ENCODE results near the gene MAGOHB. TPM values are rescaled to one million over a fixed set of nuclear protein-coding genes. Genes with fewer than 3 reads are reported as not detected.

Gene MAGOHB
- total RNA-seq, 1 donor from 2014 or later, result 38.7 TPM

DNA sequence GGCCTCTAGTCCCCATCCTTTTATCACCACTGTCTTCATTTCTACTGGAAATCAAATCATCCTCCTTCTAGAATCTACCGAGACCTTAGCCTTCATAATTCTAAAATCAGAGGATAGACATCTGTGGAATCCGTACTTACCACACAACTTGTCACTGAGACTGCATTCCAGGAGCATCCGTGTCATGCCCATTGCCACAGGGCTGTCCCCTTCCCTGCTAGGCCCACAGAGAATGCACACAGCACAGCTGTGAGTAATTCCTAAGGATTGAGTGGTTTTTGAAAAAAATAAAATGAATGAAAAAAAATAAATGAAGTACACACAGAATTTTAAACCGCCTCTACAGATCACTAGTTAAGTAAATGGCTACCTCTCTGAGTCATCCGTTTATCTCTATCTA lies 21.0 kb upstream of the MAGOHB start:
- no peaks in the 10 kb centered on the region for H3K27me3 Mint-ChIP-seq (ENCODE audit: low read depth)
- no peak overlapping the region for H3K27ac Mint-ChIP-seq
- H3K36me3 Mint-ChIP-seq, result no peaks in the 10 kb centered on the region
- DNase-seq (ENCODE audit: low spot score in 2 of 2, unreplicated experiment in 2 of 2), result no peak
- H3K4me1 Mint-ChIP-seq, result peaks cover 10% of the 10 kb centered on the region
- no peaks in the 10 kb centered on the region for H3K9me3 Mint-ChIP-seq
- TF ChIP-seq, protein P1, sequence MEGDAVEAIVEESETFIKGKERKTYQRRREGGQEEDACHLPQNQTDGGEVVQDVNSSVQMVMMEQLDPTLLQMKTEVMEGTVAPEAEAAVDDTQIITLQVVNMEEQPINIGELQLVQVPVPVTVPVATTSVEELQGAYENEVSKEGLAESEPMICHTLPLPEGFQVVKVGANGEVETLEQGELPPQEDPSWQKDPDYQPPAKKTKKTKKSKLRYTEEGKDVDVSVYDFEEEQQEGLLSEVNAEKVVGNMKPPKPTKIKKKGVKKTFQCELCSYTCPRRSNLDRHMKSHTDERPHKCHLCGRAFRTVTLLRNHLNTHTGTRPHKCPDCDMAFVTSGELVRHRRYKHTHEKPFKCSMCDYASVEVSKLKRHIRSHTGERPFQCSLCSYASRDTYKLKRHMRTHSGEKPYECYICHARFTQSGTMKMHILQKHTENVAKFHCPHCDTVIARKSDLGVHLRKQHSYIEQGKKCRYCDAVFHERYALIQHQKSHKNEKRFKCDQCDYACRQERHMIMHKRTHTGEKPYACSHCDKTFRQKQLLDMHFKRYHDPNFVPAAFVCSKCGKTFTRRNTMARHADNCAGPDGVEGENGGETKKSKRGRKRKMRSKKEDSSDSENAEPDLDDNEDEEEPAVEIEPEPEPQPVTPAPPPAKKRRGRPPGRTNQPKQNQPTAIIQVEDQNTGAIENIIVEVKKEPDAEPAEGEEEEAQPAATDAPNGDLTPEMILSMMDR (IDR thresholded peaks at IDR 0.05; ENCODE audit: unreplicated experiment), result no peak
- no peak overlapping the region for H3K4me3 Mint-ChIP-seq

DNA sequence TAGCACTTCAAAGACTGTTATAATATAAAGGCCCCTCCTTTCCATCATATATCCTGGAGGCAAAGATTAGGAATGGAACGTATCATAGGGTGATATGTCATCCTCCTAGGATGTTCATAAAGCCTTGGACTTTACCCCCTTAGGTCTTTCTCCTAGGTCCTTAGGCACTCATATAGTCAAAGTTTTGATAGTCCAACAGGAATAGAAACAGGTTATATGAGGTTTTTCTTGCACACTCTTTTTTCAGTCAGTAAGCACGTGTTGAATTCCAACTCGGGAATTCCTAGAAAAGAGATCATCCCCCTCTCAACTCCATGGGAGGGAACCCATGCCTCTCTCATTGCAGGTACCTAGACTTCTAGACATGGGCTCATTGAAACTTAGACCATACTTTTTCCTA lies 20.1 kb upstream of the MAGOHB start:
- DNase-seq (ENCODE audit: low spot score in 2 of 2, unreplicated experiment in 2 of 2), result no peak
- Mint-ChIP-seq H3K4me3 (no peak overlapping the region), H3K36me3 (no peaks in the 10 kb centered on the region), H3K27ac (no peak overlapping the region), H3K9me3 (no peaks in the 10 kb centered on the region), H3K4me1 (peaks cover 10% of the 10 kb centered on the region), H3K27me3 (ENCODE audit: low read depth) (no peaks in the 10 kb centered on the region)
- TF ChIP-seq, protein P1 (IDR thresholded peaks at IDR 0.05; ENCODE audit: unreplicated experiment), result no peak

DNA sequence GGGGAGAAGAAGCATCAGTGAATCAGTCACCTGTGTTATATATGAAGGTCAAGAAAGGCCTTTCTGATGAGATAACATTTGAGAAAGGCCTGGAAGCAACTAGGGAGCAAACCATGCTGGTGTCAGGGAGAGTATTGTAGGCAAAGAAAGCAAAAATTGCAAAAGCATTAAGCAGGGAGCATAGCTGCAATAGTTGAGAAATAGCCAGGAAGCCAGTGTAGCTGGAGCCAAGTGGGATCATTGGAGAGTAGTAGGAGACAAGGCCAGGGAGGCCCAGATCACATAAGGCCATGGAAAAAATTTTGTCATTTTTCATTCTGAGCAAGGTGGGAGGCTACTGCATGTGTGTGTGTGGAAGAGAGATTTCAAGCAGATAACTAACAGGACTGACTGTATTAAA lies 18.8 kb upstream of the MAGOHB start:
- Mint-ChIP-seq H3K27ac (no peak overlapping the region), H3K4me1 (peaks cover 10% of the 10 kb centered on the region), H3K27me3 (ENCODE audit: low read depth) (no peaks in the 10 kb centered on the region), H3K9me3 (no peaks in the 10 kb centered on the region), H3K4me3 (no peak overlapping the region), H3K36me3 (no peaks in the 10 kb centered on the region)
- DNase-seq (ENCODE audit: low spot score in 2 of 2, unreplicated experiment in 2 of 2), result no peak
- TF ChIP-seq, protein P1 (IDR thresholded peaks at IDR 0.05; ENCODE audit: unreplicated experiment), result no peak

DNA sequence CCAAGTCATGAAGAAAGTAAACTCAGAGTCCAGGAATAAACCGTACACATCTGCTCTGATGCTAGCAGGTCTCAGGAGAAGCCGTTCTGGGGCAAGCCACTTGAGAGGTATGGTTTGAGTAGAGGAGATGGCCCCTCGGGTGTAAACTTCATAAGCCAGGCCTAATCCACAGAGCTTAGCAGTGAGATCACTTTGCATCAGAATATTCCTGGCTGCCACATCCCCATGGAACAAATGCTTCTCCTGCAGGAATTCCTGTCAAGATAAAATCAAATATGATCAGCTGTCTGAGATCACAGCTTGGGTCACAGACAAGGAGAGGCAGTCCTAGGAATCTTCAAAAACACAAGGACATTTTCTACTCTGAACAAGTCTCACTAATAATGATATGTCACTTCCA lies 11.2 kb upstream of the MAGOHB start:
- TF ChIP-seq, protein P1 (IDR thresholded peaks at IDR 0.05; ENCODE audit: unreplicated experiment), result no peak

DNA sequence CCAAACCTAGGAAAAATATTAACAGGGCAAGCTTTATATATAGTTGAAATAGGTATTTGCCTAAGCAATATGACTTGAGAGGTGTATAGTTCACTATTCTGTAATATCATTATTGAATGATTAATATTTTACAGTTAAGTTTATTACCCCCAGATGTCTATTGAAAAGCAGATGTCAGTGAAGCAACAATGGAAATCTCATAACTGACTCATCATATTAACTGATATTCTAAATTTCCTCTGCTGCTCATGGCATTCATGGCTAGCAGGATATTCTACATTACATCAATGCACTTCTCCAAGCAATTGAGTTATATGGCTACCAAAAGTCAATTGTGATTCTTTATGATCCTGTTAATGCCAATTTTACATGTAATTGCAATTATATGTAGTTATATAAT lies 9.7 kb upstream of the MAGOHB start:
- TF ChIP-seq, protein P1 (IDR thresholded peaks at IDR 0.05; ENCODE audit: unreplicated experiment), result no peak
- Mint-ChIP-seq H3K27ac (no peak overlapping the region), H3K9me3 (no peaks in the 10 kb centered on the region), H3K4me1 (no peaks in the 10 kb centered on the region), H3K27me3 (ENCODE audit: low read depth) (no peaks in the 10 kb centered on the region), H3K4me3 (no peak overlapping the region), H3K36me3 (no peaks in the 10 kb centered on the region)
- no peak for DNase-seq (ENCODE audit: low spot score in 2 of 2, unreplicated experiment in 2 of 2)

More for the DNA sequence above, 11.2 kb upstream of the MAGOHB start:
- Mint-ChIP-seq H3K27ac (no peak overlapping the region), H3K9me3 (no peaks in the 10 kb centered on the region), H3K36me3 (no peaks in the 10 kb centered on the region), H3K27me3 (ENCODE audit: low read depth) (no peaks in the 10 kb centered on the region), H3K4me1 (no peaks in the 10 kb centered on the region), H3K4me3 (no peak overlapping the region)
- DNase-seq (ENCODE audit: low spot score in 2 of 2, unreplicated experiment in 2 of 2), result no peak

DNA sequence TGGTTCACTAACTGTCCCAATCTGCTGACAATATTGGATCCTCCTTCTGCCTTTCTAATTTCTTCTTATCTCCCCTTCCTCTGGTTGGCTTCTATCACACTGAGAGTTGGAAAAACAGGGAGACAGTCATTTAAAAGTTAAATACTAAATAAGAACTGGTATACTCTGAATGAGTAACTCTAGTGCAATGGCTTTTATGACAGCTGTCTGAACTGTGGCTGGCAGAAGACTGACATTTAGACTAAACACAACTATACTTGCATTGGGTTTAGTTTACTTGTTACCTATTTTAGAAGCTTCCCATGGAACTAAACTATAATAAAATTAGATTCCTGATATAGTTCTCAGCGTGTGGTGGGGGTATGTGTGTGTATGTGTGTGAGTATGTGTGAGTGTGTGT lies 7.9 kb upstream of the MAGOHB start:
- DNase-seq (ENCODE audit: low spot score in 2 of 2, unreplicated experiment in 2 of 2), result no peak
- TF ChIP-seq, protein P1 (IDR thresholded peaks at IDR 0.05; ENCODE audit: unreplicated experiment), result no peak
- H3K4me3 Mint-ChIP-seq, result no peak overlapping the region
- H3K27ac Mint-ChIP-seq, result no peak overlapping the region
- H3K27me3 Mint-ChIP-seq (ENCODE audit: low read depth), result no peaks in the 10 kb centered on the region
- no peaks in the 10 kb centered on the region for H3K36me3 Mint-ChIP-seq
- no peaks in the 10 kb centered on the region for H3K4me1 Mint-ChIP-seq
- no peaks in the 10 kb centered on the region for H3K9me3 Mint-ChIP-seq
